OCI-LY7 (cell line): ENCODE measurements around the gene TTC24. TPM values are rescaled to one million over a fixed set of nuclear protein-coding genes. Genes with fewer than 3 reads are reported as not detected.

ENCODE experiments used
- BruUV-seq: library from RNA; stranded (reverse); fragments of 400-500 nt; replicated peaks from 2 replicates; lab custom pipeline; 2021; lab: Mats Ljungman, UMichigan
- CTCF ChIA-PET: fragments of 300-600 bp; sonication (Branson Sonifier 250); formaldehyde crosslinking; loops from one replicate; lab custom pipeline; 2022; ENCODE audit warnings: antibody characterized with exemption; ENCODE audit not compliant: unreplicated experiment; lab: Charles Lee
- POLR2A ChIA-PET: fragments of 300-600 bp; sonication (Branson Sonifier 250); formaldehyde crosslinking; loops from one replicate; lab custom pipeline; 2022; ENCODE audit warnings: antibody characterized with exemption; lab: Charles Lee
- DNase-seq: peaks from one replicate; pipeline ENCODE4 v3.0.0-alpha.2; 2015; ENCODE audit warnings: low spot score
- H2AFZ ChIP-seq: fragments of 200-600 bp; sonication (generic), shearing (Covaris generic); 2 replicates; pipeline ENCODE4 v1.6.1; 2014; ENCODE audit warnings: mild to moderate bottlenecking, antibody characterized with exemption, low read length, moderate library complexity
- H3K27ac ChIP-seq: fragments of 200-600 bp; sonication (generic); 2 replicates; pipeline ENCODE4 v1.5.1; 2014; ENCODE audit warnings: mixed run types, low read depth, mild to moderate bottlenecking, moderate library complexity, low read length, inconsistent platforms; ENCODE audit not compliant: poor library complexity, severe bottlenecking
- H3K36me3 ChIP-seq: fragments of 200-600 bp; sonication (generic); 2 replicates; pipeline ENCODE4 v1.6.1; 2014; ENCODE audit warnings: mild to moderate bottlenecking, antibody characterized with exemption, low read length, moderate library complexity, mixed read lengths; ENCODE audit not compliant: insufficient read depth
- H3K4me1 ChIP-seq: fragments of 200-600 bp; sonication (generic); 2 replicates; pipeline ENCODE4 v1.5.1; 2014; ENCODE audit warnings: mild to moderate bottlenecking, low read length; ENCODE audit not compliant: insufficient read depth, poor library complexity, severe bottlenecking
- H3K4me2 ChIP-seq: fragments of 200-600 bp; sonication (generic); 2 replicates; pipeline ENCODE4 v1.6.1; 2014; ENCODE audit warnings: mild to moderate bottlenecking, low read length
- H3K4me3 ChIP-seq: fragments of 200-600 bp; sonication (generic); 2 replicates; pipeline ENCODE4 v1.5.1; 2014; ENCODE audit warnings: mild to moderate bottlenecking, low read depth, low read length; ENCODE audit not compliant: poor library complexity, severe bottlenecking
- H3K79me2 ChIP-seq: fragments of 200-600 bp; sonication (generic); 2 replicates; pipeline ENCODE4 v1.6.1; 2016; ENCODE audit warnings: low read depth, mild to moderate bottlenecking, low read length, moderate library complexity, mixed read lengths; ENCODE audit not compliant: insufficient read depth
- H3K9me2 ChIP-seq: fragments of 200-600 bp; sonication (generic); 2 replicates; pipeline ENCODE4 v1.6.1; 2016; ENCODE audit warnings: mild to moderate bottlenecking, low read length, mixed read lengths; ENCODE audit not compliant: insufficient read depth
- H3K9me3 ChIP-seq: fragments of 200-600 bp; sonication (generic); 2 replicates; pipeline ENCODE4 v1.6.1; 2014; ENCODE audit warnings: mild to moderate bottlenecking, mixed run types, low read length, mixed read lengths
- H4K20me1 ChIP-seq: fragments of 200-600 bp; sonication (generic); 2 replicates; pipeline ENCODE4 v1.6.1; 2014; ENCODE audit warnings: mild to moderate bottlenecking, antibody characterized with exemption, low read length, moderate library complexity, mixed read lengths; ENCODE audit not compliant: insufficient read depth
- EZH2phosphoT487 ChIP-seq: fragments of 200-600 bp; sonication (generic); IDR thresholded peaks from 2 replicates; pipeline ENCODE4 v1.6.1; 2018; ENCODE audit warnings: low read depth, borderline replicate concordance, mild to moderate bottlenecking, mixed run types, antibody characterized with exemption, low read length, moderate library complexity, mixed read lengths
- intact Hi-C: fragments of 100-400 bp; cut with micrococcal nuclease; formaldehyde crosslinking; loops from one replicate; pipeline ENCODE4 v1.10.0; 2022; ENCODE audit not compliant: unreplicated experiment
- total RNA-seq, 2 experiments: library from RNA; depleted of rRNA in 1 of 2; stranded (reverse); fragments of >200 nt in 1 of 2; shearing (Covaris generic) in 1 of 2; gene quantifications; 2 replicates each; pipeline ENCODE4 v1.2.3, GENCODE V29; 2014 to 2022
- TF ChIP-seq, protein P1 (sequence below): fragments of 200-600 bp; sonication (generic); conservative IDR thresholded peaks from 2 replicates; pipeline ENCODE4 v1.5.1; 2014; ENCODE audit warnings: mild to moderate bottlenecking, antibody characterized with exemption, low read length, moderate library complexity, mixed read lengths

The TTC24 gene
- total RNA-seq, 2 experiments from 2014 or later: 2.8 to 11.9 TPM

DNA sequence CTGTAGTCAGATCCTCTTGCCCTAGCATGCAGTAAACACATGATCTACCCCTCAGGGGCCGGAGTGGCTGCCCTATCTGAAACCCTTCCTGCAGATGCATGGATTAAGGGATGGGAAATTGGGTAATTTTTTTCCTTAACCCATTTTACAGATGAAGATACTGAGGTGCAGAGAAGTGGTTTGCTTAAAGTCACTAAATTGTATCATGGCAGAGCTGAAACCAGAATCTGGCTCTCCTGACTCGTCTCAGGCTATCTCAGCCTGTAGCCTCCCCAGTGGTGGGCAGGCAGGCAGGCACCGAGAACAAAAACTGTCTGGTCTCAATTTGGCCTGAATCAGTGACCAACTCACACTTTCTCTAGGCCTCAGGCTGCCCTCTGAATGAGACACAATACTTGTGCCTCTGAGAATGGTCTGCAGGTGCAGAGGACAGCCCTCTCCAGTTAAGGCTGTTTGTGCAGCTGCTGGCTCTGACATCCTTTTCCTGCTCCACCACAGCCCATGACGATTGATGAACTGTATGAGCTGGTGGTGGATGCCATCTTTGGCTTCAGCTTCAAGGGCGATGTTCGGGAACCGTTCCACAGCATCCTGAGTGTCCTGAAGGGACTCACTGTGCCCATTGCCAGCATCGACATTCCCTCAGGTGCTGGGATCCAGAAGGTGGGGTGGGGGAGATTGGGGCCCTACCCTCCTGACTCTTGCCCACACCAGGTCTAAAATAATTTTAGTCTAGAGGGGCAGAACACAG, 13.6 kb downstream of the TTC24 start:
- intact Hi-C loops: no loop called here
- BruUV-seq: no TSS peak
- peak overlapping the region; percentile 89 for H3K4me3 ChIP-seq

DNA sequence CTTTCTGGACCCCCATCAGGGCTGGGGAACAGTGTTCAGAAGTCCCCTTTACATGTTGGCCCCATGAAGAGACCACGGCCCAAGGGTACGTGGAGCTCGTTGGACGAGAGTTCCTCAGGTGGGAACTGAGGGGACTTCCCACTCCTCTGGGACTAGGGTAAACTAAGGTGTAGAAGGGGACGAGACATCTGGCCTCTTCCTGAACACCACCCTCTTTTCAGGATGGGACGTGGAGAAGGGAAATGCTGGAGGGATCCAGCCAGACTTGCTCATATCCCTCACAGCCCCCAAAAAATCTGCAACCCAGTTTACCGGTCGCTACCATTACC, 14.1 kb downstream of the TTC24 start:
- ChIA-PET POLR2A (interaction anchor here (0.6 kb wide), 1 partner anchor 93 kb away, joined by 3 read pairs; the partner anchor contains the start of gene MEF2D), CTCF (interaction anchor here (1.0 kb wide), 1 partner anchor 208 kb away, joined by 4 read pairs; no protein-coding TSS in a partner anchor)
- intact Hi-C loops: no loop called here
- H2AFZ ChIP-seq: no peak overlapping the region
- no peaks in the 10 kb centered on the region for H4K20me1 ChIP-seq
- H3K4me1 ChIP-seq: peaks cover 27% of the 10 kb centered on the region
- no peak overlapping the region for H3K4me2 ChIP-seq
- no peaks in the 10 kb centered on the region for H3K9me2 ChIP-seq
- peak overlapping the region; percentile 50 for H3K27ac ChIP-seq
- peaks cover 5% of the 10 kb centered on the region for H3K79me2 ChIP-seq
- BruUV-seq: no TSS peak
- DNase-seq: no peak
- no peak for TF ChIP-seq EZH2phosphoT487
- TF ChIP-seq, protein P1, sequence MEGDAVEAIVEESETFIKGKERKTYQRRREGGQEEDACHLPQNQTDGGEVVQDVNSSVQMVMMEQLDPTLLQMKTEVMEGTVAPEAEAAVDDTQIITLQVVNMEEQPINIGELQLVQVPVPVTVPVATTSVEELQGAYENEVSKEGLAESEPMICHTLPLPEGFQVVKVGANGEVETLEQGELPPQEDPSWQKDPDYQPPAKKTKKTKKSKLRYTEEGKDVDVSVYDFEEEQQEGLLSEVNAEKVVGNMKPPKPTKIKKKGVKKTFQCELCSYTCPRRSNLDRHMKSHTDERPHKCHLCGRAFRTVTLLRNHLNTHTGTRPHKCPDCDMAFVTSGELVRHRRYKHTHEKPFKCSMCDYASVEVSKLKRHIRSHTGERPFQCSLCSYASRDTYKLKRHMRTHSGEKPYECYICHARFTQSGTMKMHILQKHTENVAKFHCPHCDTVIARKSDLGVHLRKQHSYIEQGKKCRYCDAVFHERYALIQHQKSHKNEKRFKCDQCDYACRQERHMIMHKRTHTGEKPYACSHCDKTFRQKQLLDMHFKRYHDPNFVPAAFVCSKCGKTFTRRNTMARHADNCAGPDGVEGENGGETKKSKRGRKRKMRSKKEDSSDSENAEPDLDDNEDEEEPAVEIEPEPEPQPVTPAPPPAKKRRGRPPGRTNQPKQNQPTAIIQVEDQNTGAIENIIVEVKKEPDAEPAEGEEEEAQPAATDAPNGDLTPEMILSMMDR: no peak
- no peak overlapping the region for H3K4me3 ChIP-seq
- no peaks in the 10 kb centered on the region for H3K9me3 ChIP-seq
- H3K36me3 ChIP-seq: peaks cover 62% of the 10 kb centered on the region

More for the DNA sequence above, 13.6 kb downstream of the TTC24 start:
- no peaks in the 10 kb centered on the region for H3K9me2 ChIP-seq
- H3K4me2 ChIP-seq: peak overlapping the region; percentile 82
- POLR2A ChIA-PET: interaction anchor here (2.5 kb wide), 1 partner anchor 8 kb away, joined by 27 read pairs; the partner anchor contains the start of gene GPATCH4
- DNase-seq: peak; percentile 50
- H3K36me3 ChIP-seq: peaks cover 57% of the 10 kb centered on the region
- no peak overlapping the region for H2AFZ ChIP-seq
- no peak for TF ChIP-seq EZH2phosphoT487
- TF ChIP-seq, protein P1: no peak
- CTCF ChIA-PET: interaction anchor here (1.0 kb wide), 1 partner anchor 207 kb away, joined by 4 read pairs; no protein-coding TSS in a partner anchor
- no peaks in the 10 kb centered on the region; the same call in 1 of the 2 replicates for H3K79me2 ChIP-seq
- H3K27ac ChIP-seq: peak overlapping the region; percentile 50
- no peaks in the 10 kb centered on the region for H3K9me3 ChIP-seq
- peaks cover 27% of the 10 kb centered on the region for H3K4me1 ChIP-seq
- no peaks in the 10 kb centered on the region for H4K20me1 ChIP-seq

DNA sequence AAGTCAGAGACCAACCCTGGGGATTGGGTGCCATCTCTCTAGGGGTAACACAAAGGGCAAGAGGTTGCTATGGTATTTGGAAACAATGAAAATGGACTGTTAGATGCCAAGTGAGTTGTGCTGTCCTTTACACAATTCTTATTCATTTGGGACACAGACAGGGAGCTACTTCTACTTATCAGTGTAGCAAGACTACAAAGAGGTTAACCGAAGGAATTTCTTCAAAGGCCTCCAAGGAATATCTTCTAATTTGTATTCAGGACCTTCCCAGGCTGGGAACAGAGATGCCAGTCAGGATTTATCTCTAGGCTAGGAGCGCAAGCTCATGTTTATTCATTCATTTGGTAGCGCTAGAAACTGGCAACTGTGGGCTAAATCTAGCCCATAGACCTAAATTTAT, 14.7 kb downstream of the TTC24 start:
- no peaks in the 10 kb centered on the region for H3K9me3 ChIP-seq
- CTCF ChIA-PET: interaction anchor here (1.0 kb wide), 1 partner anchor 208 kb away, joined by 4 read pairs; no protein-coding TSS in a partner anchor
- POLR2A ChIA-PET: interaction anchor here (0.6 kb wide), 2 partner anchors 17 to 94 kb away, joined by 3 to 4 read pairs; partner anchors contain the start of gene MEF2D
- H3K4me1 ChIP-seq: peaks cover 27% of the 10 kb centered on the region
- H3K36me3 ChIP-seq: peaks cover 68% of the 10 kb centered on the region
- intact Hi-C loops: no loop called here
- TF ChIP-seq EZH2phosphoT487: no peak
- no peak overlapping the region for H2AFZ ChIP-seq
- peaks cover 11% of the 10 kb centered on the region for H3K79me2 ChIP-seq
- DNase-seq: no peak
- BruUV-seq: no TSS peak
- no peak overlapping the region for H3K4me3 ChIP-seq
- H3K27ac ChIP-seq: no peak overlapping the region
- H3K4me2 ChIP-seq: no peak overlapping the region
- no peaks in the 10 kb centered on the region for H3K9me2 ChIP-seq
- H4K20me1 ChIP-seq: no peaks in the 10 kb centered on the region
